ENCODE data around the gene TLE4. TPM values are rescaled to one million over a fixed set of nuclear protein-coding genes. Genes with fewer than 3 reads are reported as not detected.

The TLE4 gene
- total RNA-seq, 1 donor from 2014 or later: 10.3 TPM

- H3K27me3 ChIP-seq (ENCODE audit: low read depth): peaks cover 43% of the 10 kb centered on the region
- no peak overlapping the region for H3K4me3 ChIP-seq
- intact Hi-C loops (cut with micrococcal nuclease): no loop called here
- H3K9me3 ChIP-seq (replicated peaks): no peaks in the 10 kb centered on the region
- no peak for DNase-seq
- H3K4me1 ChIP-seq: no peaks in the 10 kb centered on the region
- TF ChIP-seq, protein P1, sequence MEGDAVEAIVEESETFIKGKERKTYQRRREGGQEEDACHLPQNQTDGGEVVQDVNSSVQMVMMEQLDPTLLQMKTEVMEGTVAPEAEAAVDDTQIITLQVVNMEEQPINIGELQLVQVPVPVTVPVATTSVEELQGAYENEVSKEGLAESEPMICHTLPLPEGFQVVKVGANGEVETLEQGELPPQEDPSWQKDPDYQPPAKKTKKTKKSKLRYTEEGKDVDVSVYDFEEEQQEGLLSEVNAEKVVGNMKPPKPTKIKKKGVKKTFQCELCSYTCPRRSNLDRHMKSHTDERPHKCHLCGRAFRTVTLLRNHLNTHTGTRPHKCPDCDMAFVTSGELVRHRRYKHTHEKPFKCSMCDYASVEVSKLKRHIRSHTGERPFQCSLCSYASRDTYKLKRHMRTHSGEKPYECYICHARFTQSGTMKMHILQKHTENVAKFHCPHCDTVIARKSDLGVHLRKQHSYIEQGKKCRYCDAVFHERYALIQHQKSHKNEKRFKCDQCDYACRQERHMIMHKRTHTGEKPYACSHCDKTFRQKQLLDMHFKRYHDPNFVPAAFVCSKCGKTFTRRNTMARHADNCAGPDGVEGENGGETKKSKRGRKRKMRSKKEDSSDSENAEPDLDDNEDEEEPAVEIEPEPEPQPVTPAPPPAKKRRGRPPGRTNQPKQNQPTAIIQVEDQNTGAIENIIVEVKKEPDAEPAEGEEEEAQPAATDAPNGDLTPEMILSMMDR (IDR thresholded peaks at IDR 0.05; ENCODE audit: borderline replicate concordance): no peak
- H3K36me3 ChIP-seq: no peaks in the 10 kb centered on the region
- no peak overlapping the region for H3K27ac ChIP-seq (replicated peaks)
Measured at GRCh38 chr9:79769476-79770275, 197.9 kb downstream of the TLE4 start.

DNA sequence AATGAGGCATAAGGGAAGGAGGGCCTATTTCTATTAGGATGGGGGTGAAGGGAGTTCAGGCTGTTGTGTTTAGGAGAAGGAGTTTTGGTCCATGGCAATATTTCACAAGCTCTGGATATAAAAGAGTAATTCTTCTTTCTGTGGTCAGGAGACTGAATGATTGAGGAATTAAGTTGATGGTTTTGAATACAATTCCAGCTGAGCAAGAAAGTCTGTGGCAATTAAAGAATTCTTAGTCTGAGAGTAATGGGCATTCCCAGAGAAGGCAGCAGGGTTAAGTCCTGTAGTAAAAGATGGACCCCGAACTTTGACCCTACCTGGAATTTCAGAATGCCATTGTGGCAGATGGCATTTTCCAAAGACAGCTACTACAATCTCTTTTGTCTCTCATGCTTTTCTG, 202.6 kb downstream of the TLE4 start:
- intact Hi-C loops (cut with micrococcal nuclease): no loop called here
- H3K4me3 ChIP-seq: no peak overlapping the region
- TF ChIP-seq, protein P1 (IDR thresholded peaks at IDR 0.05; ENCODE audit: borderline replicate concordance): no peak
- H3K4me1 ChIP-seq: no peaks in the 10 kb centered on the region
- H3K27ac ChIP-seq (replicated peaks): no peak overlapping the region
- DNase-seq: no peak
- H3K27me3 ChIP-seq (ENCODE audit: low read depth): peaks cover 13% of the 10 kb centered on the region
- H3K9me3 ChIP-seq (replicated peaks): no peaks in the 10 kb centered on the region
- no peaks in the 10 kb centered on the region for H3K36me3 ChIP-seq

Measured in left ventricle myocardium inferior (tissue), 1 donor.